SK-N-SH treated with all-trans-retinoic acid at 6 μM for 48 hours (cell line): Measurements from ENCODE around the gene TOX2.

Source experiments
- ATAC-seq: fragments of 200-7000 bp; cut with Tn5 transposase; 3 replicates; pipeline ENCODE4 v1.9.1; 2020; ENCODE audit warnings: mild to moderate bottlenecking, moderate library complexity
- ARNTL ChIP-seq: fragments of 450-650 bp; formaldehyde crosslinking; IDR thresholded peaks from 2 replicates; pipeline ENCODE4 v1.5.0; 2020; ENCODE audit warnings: low read depth, mild to moderate bottlenecking, moderate library complexity, borderline replicate concordance
- BACH2 ChIP-seq: fragments of 250-450 bp; sonication (Bioruptor Pico); IDR thresholded peaks from 2 replicates; pipeline ENCODE4 v1.9.0; 2021; ENCODE audit warnings: mild to moderate bottlenecking, borderline replicate concordance
- ISL1 ChIP-seq: fragments of 250-450 bp; sonication (Bioruptor Pico); IDR thresholded peaks from 2 replicates; pipeline ENCODE4 v2.1.2; 2022; ENCODE audit warnings: mild to moderate bottlenecking, moderate library complexity
- PPARA ChIP-seq: fragments of 250-450 bp; sonication (Bioruptor Pico); IDR thresholded peaks from 2 replicates; pipeline ENCODE4 v1.5.0; 2020; ENCODE audit warnings: mild to moderate bottlenecking, borderline replicate concordance
- RARB ChIP-seq: fragments of 250-450 bp; sonication (Bioruptor Pico); IDR thresholded peaks from 2 replicates; pipeline ENCODE4 v1.8.0; 2021; ENCODE audit warnings: mild to moderate bottlenecking, moderate library complexity
- TCF4 ChIP-seq: fragments of 250-450 bp; sonication (Bioruptor Pico); IDR thresholded peaks from 2 replicates; pipeline ENCODE4 v1.8.0; 2021; ENCODE audit warnings: mild to moderate bottlenecking, moderate library complexity, borderline replicate concordance
- TOX ChIP-seq: fragments of 250-450 bp; sonication (Bioruptor Pico); IDR thresholded peaks from 2 replicates; pipeline ENCODE4 v1.8.0; 2021; ENCODE audit warnings: mild to moderate bottlenecking, moderate library complexity, borderline replicate concordance
- ZC3H10 ChIP-seq: fragments of 250-450 bp; sonication (Bioruptor Pico); IDR thresholded peaks from 2 replicates; pipeline ENCODE4 v1.5.1; 2021; ENCODE audit warnings: mild to moderate bottlenecking, moderate library complexity
- ZFP3 ChIP-seq: fragments of 250-450 bp; sonication (Bioruptor Pico); IDR thresholded peaks from 2 replicates; pipeline ENCODE4 v1.5.0; 2020; ENCODE audit warnings: mild to moderate bottlenecking, moderate library complexity
- ZFP30 ChIP-seq: fragments of 450-650 bp; formaldehyde crosslinking; IDR thresholded peaks from 2 replicates; pipeline ENCODE4 v1.5.0; 2022; ENCODE audit warnings: mild to moderate bottlenecking, moderate library complexity
- ZNF70 ChIP-seq: fragments of 450-650 bp; formaldehyde crosslinking; IDR thresholded peaks from 2 replicates; pipeline ENCODE4 v1.5.0; 2020; ENCODE audit warnings: mild to moderate bottlenecking, moderate library complexity
- TF ChIP-seq, protein P1 (sequence below): fragments of 250-450 bp; sonication (Bioruptor Pico); IDR thresholded peaks from 2 replicates; pipeline ENCODE4 v1.5.0; 2020; ENCODE audit warnings: mild to moderate bottlenecking, moderate library complexity
- TF ChIP-seq, protein P2 (sequence below): fragments of 250-450 bp; sonication (Bioruptor Pico); IDR thresholded peaks from 2 replicates; pipeline ENCODE4 v1.5.1; 2020; ENCODE audit warnings: low read depth, mild to moderate bottlenecking, moderate library complexity

TOX2 gene

DNA sequence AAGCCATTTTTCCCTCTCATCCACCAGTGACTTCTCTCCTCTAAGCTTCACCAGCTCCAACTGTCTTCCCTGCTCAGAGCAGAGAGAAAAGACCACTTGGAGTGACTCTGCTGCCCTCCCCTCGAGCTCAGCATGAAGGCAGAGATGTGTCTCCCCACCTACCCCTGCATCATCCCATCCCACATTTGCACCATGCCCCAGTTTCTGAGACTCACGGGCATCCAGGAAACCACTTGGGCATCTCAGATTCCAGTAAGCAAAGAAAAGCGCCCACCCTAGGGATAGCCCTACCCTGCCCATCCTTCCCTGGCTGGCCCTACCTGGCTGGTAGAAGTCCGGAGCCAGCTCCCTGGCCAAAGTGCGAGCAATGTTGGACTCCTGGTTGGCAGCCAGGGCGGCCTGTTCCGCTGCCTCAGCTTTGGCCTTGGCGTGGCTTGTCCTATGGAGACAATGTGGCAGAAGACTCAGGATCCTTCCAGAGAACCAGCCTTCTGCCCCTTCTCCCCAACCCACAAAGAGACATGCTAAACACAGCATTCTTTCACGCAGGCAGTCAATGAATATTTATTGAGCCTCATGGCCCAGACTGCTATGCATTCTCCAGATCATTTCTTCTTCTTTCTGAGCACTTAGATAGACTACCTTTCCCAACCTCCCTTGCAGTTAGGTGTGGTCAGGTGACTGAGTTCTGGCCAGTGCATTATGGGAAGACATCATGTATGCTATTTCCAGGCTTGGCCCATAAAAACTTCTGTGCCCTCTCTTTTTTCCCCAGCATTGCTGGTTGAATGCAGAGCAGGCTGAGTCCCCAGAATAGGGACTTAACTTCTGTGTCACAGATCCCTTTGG, 203.8 kb downstream of the TOX2 start:
- ATAC-seq, result no peak
- no peak for TF ChIP-seq ARNTL (CRISPR knock-in tag)
- no peak for TF ChIP-seq ISL1 (CRISPR knock-in tag)
- TF ChIP-seq RARB (CRISPR knock-in tag), result no peak
- no peak for TF ChIP-seq ZC3H10 (CRISPR knock-in tag)
- TF ChIP-seq TOX (CRISPR knock-in tag), result no peak
- TF ChIP-seq ZFP3 (CRISPR knock-in tag), result no peak
- TF ChIP-seq, protein P1, sequence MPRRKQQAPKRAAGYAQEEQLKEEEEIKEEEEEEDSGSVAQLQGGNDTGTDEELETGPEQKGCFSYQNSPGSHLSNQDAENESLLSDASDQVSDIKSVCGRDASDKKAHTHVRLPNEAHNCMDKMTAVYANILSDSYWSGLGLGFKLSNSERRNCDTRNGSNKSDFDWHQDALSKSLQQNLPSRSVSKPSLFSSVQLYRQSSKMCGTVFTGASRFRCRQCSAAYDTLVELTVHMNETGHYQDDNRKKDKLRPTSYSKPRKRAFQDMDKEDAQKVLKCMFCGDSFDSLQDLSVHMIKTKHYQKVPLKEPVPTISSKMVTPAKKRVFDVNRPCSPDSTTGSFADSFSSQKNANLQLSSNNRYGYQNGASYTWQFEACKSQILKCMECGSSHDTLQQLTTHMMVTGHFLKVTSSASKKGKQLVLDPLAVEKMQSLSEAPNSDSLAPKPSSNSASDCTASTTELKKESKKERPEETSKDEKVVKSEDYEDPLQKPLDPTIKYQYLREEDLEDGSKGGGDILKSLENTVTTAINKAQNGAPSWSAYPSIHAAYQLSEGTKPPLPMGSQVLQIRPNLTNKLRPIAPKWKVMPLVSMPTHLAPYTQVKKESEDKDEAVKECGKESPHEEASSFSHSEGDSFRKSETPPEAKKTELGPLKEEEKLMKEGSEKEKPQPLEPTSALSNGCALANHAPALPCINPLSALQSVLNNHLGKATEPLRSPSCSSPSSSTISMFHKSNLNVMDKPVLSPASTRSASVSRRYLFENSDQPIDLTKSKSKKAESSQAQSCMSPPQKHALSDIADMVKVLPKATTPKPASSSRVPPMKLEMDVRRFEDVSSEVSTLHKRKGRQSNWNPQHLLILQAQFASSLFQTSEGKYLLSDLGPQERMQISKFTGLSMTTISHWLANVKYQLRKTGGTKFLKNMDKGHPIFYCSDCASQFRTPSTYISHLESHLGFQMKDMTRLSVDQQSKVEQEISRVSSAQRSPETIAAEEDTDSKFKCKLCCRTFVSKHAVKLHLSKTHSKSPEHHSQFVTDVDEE (CRISPR knock-in tag), result no peak
- no peak for TF ChIP-seq TCF4 (CRISPR knock-in tag)
- no peak for TF ChIP-seq ZFP30 (CRISPR knock-in tag)
- TF ChIP-seq PPARA (CRISPR knock-in tag), result no peak
- no peak for TF ChIP-seq BACH2 (CRISPR knock-in tag)
- no peak for TF ChIP-seq ZNF70 (CRISPR knock-in tag)
- TF ChIP-seq, protein P2, sequence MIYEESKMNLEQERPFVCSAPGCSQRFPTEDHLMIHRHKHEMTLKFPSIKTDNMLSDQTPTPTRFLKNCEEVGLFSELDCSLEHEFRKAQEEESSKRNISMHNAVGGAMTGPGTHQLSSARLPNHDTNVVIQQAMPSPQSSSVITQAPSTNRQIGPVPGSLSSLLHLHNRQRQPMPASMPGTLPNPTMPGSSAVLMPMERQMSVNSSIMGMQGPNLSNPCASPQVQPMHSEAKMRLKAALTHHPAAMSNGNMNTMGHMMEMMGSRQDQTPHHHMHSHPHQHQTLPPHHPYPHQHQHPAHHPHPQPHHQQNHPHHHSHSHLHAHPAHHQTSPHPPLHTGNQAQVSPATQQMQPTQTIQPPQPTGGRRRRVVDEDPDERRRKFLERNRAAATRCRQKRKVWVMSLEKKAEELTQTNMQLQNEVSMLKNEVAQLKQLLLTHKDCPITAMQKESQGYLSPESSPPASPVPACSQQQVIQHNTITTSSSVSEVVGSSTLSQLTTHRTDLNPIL (CRISPR knock-in tag), result no peak
- TF ChIP-seq, all 23 proteins: peak for 0
